ENCODE results near the gene RCAN3.
A peak's percentile ranks its signal among the peaks of the same experiment; 100 is the strongest.
"Not testable (repeated sequence)": the region's sequence is repeated elsewhere in the genome, so short reads cannot be mapped to it uniquely, and the experiment has no call there.

The RCAN3 gene

DNA sequence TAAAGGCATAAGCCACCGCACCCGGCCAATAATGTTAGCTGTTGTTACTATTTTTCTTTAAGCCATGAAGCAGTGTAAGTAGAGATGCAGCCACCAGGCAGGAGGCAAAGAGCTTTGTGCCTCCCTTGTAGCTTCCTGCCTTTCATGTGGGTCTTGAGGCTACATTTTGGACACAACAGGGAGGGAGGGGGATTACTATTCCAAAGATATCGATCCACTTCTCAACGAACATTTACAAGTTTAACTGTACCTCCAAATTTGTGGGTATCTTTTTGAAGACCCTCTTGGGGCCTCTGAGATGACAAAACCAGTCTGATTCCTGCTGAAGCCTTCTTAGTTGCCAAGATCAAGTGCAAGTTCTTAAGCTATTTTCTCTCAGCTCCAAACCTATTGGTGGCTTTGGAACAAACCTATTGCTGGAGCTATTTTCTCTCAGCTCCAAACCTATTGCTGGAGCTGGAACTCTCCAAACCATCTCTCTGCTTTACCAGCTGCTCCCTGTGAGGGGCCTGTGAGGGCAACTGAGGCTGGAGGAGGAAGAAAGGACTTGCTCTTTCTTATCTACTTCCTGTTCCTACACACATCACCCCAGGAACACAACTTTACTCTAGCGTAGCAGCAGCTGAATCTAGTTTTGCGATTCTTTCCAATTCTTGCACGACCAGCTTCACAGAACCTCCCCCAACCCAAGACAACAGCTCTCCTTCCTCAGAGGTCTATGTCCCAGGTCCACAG, 16.1 kb upstream of the RCAN3 start:
- no peak for DNase-seq (ENCODE audit: low spot score)

DNA sequence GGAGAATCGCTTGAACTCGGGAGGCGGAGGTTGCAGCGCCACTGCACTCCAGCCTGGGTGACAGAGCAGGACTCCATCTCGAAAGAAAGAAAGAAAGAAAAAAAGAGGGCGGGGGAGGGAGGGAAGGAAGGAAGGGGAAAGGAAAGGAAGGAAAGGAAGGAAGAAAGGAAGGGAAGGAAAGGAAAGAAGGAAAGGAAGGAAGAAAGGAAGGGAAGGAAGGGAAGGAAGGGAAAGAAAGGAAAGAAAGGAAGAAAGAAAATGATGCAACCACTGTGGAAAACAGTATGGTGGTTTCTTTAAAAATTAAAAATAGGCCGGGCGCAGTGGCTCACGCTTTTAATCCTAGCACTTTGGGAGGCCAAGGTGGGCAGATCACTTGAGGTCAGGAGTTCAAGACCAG, 15.2 kb upstream of the RCAN3 start:
- DNase-seq (ENCODE audit: low spot score), result no peak

DNA sequence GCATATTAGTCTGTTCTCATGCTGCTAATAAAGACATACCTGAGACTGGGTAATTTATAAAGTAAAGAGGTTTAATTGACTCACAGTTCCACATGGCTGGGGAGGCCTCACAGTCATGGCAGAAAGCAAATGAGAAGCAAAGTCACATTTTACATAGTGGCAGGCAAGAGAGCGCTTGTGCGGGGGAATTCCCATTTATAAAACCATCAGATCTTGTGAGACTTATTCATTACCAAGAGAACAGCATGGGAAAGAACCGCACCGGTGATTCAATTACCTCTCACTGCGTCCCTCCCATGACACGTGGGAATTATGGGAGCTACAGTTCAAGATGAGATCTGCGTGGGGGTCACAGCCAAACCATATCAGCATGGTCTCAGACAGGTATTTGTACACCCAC, 14.5 kb upstream of the RCAN3 start:
- not testable (repeated sequence) for DNase-seq (ENCODE audit: low spot score)

DNA sequence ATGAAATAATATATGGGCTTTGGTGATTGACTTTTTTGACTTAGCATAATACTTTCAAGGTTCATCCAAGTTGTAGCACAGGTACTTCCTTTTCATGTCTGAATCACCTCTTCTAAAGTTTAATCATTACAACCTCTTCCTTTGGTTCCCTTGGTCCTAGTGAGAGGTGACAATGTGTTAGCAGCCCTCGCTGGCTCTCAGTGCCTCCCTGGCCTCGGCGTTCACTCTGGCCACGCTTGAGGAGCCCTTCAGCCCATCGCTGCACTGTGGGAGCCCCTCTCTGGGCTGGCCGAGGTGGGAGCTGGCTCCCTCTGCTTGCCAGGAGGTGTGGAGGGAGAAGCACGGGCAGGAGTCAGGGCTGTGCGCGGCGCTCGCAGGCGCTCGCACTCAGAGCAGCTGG, 13.0 kb upstream of the RCAN3 start:
- no peak for DNase-seq (ENCODE audit: low spot score)

DNA sequence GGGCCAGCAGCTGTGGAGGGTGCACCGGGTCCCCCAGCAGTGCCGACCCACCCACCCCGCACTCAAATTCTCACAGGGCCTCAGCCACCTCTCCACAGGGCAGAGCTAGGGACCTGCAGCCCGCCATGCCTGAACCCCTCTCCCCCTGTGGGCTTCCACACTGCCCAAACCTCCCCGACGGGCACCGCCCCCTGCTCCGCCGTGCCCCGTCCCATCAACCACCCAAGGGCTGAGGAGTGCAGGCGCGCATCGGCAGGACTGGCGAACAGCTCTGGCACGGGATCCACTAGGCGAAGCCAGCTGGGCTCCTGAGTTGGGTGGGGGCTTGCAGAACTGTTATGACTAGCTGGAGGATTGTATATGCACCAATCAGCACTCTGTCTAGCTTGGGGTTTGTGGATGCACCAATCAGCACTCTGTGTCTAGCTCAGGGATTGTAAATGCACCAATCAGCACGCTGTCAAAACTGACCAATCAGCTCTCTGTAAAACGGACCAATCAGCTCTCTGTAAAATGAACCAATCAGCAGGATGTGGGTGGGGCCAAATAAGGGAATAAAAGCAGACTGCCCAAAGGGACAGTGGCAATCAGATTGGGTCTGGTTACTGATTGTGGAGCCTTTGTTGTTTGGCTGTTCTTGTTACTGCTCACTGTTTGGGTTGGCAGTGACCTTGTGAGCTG, 12.4 kb upstream of the RCAN3 start:
- no peak for DNase-seq (ENCODE audit: low spot score)

DNA sequence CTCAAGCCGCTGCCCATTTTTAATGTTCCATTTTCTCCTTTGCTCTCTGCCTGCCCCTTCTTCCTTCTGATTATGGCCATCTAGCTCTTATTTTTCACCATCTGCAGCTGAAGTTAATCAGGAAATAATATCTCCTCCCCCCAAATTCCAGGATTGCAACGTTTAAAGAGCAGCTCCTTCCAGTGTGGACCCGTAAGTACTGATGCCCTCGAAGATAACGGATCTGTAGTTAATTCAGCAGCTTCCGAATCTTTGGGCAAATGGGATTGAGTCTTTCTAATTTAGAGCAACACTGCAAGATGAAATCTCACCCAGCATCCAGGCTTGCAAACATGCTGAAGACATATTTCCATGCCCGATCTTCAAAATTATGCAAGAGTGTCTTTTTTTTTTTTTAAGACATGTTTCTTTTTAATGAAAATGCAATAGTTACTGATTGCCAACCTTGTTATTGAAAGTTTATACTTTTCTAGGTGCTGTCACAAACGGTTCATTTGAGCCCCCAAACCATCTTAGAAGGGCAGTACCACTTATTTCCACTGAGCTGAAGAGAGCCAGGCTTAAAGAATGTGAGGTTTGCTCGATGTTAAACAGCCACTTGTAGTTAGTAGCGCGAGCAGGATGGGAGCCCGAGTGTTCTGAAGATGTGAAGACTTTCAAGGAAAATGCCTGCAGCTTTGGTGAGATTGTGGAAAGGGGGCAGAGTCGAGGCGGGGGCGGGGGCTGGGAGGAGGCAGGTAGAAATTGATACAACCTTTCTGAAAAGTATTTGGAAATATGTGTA, 10.9 kb upstream of the RCAN3 start:
- DNase-seq (ENCODE audit: low spot score), result no peak

DNA sequence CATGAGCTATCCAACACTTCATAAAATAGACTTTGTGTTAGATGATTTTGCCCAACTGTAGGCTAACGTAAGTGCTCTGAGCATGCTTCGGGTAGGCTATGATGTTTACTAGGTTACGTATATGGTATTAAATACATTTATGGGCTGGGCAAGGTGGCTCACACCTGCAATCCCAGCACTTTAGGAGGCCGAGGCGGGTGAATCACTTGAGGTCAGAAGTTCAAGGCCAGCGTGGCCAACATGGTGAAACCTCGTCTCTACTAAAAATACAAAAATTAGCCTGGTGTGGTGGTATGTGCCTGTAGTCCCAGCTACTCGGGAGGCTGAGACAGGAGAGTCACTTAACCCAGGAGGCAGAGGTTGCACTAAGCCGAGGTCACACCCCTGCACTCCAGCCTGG, 9.7 kb upstream of the RCAN3 start:
- not testable (repeated sequence) for DNase-seq (ENCODE audit: low spot score)

DNA sequence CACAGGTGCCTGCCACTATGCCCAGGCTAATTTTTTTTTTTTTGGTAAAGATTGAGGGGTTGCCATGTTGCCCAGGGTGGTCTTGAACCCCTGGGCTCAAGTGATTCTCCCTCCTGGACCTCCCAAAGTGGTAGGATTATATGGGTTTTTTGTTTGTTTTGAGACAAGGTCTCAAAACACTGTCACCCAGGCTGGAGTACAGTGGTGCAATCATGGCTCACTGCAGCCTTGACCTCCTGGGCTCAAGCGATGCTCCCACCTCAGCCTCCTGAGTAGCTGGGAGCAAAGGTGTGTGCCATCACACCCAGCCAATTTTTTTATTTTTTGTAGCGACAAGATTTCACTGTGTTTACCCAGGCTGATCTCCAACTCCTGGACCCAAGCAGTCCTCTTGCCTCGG, 8.9 kb upstream of the RCAN3 start:
- no peak for DNase-seq (ENCODE audit: low spot score)

DNA sequence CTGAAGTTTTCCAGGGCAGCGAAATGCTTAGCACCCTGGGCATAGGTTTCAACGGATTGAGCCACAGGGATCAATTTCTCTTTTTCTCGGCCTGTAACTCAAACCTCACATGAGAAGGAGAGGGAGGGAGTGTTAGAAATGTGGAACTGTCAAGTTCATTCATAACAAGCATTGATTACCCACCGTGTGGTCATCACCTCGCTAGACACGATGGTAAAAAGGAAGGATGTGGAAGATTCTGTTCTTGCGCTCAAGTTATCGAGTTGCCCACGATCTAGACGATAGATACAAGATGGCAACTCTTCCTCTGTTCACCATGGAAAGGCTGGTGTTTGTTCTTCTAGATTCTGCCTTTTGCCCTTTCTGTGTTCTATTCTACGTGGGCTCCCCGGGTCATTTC, 4.0 kb upstream of the RCAN3 start:
- DNase-seq (ENCODE audit: low spot score), result no peak

DNA sequence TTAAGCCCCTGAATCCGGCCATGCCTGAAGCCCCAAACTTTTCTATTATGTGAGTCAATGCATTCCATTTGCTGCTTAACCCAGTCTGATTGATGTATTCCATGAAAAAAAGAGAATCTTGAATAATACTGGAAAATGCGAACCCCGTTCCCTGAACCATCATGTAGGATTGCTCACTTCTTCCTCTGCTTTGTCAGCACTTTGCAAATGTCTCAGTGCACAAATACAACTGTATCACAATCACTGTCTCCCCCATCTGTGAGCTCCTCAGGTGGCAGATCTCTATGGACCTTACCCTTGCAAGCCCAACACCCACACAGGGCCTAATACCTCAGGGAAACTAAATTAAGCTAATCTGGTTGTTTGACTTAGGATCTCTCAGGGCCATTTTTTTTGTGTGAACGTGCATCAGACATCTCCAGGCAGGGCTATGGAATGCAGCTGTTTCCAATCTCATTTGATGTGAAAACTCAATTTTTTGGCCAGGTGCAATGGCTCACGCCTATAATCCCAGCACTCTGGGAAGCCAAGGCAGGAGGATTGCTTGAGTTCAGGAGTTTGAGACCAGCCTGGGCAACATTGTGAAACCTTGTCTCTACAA, 2.1 kb upstream of the RCAN3 start:
- no peak for DNase-seq (ENCODE audit: low spot score)

DNA sequence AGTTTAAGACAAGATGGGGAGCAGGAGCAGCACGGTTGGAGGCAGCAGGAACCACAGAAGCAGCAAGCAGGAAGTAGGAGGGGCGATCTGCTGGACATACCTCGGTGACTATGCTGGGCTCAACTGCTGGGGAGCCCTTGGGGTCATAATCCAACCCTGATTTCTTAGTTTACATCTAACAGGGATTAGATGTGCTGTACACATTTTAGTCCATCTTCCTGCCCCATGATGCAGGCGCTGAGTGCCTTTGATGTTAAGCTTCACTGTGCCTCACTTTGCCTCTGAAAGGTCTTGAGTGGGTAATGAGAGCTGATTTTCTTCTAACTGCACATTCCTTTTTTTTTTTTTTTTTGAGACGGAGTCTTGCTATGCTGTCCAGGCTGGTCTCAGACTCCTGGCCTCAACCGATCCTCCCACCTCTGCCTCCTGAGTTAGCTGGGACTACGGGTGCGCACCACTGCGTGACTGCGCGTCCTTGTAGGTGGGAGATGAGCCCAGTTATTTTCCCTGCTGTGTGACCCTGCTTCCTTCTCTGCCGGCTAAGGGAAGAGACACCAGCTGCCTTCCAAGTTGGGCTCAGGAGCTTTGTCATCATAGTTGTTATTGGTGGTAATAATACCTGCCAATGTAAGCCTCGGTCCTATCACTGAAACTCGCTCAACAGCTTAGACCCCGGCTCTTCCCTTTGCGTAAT, 1.1 kb upstream of the RCAN3 start:
- DNase-seq (ENCODE audit: low spot score), result peak; percentile 26

DNA sequence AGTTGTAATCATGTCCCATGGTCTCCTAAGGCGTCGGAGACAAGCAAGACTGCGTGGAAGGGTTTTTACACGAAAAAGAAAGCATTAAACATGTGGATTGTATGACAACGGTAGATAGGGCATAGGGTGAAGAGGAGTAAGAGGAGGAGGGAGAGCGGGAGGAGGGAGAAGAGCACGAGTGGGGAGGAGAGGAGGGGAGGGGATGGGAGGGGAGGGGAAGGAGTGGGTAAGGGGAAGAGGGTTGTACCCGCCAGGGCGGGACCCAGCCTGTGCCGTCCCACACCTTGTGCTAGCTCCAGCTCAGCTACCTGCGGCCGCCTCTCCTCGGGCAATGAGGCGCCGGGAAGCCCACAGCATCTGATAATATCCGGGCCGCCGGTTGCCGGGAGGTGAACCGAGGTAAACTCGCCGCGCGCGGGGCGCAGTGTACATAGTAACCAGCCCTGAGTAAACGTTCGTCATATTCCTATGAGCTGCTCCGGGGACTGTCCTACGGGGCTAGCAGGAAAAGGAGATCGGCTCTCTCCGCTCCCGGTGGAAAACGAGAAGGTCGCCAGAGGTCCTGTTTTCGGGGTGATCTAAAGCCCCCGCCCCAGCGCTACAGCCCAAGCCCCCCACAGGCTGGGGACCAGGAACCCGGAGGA, 449 bp upstream of the RCAN3 start:
- DNase-seq (ENCODE audit: low spot score), result peak; percentile 35

DNA sequence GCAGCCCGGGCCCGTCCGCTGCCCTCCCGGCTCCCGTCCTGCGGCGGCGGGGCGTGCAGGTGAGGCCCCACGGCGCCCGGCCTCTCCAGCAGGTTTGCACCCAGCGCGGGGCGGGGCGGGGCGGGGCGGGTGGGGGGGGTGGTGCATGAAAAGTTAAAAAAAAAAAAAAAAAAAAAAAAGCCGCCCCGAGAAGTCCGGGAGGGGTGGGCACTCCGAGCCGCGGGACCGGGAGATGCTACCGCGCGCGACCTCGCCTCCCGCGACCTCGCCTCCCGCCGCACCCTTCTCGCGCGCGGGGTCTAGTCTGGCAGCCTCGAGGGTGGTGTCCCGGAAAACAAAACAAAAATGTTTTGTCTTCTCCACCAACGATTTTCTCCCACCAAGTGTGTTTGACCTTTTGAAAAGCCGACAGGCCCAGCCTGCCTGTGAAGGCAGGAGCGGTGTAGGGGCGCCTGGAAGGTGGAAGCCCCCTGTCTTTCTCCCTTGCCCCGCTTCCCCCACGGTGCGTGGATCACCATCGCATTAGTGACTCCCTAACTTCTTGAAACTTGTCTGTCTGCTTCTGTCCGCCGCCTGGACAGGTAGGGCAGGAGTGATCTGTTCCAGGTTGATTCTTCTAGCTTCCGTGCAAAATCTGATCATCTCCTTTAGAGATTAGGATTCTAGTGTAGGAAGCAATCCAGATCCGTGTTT, 569 bp downstream of the RCAN3 start:
- peak; percentile 24 for DNase-seq (ENCODE audit: low spot score)

DNA sequence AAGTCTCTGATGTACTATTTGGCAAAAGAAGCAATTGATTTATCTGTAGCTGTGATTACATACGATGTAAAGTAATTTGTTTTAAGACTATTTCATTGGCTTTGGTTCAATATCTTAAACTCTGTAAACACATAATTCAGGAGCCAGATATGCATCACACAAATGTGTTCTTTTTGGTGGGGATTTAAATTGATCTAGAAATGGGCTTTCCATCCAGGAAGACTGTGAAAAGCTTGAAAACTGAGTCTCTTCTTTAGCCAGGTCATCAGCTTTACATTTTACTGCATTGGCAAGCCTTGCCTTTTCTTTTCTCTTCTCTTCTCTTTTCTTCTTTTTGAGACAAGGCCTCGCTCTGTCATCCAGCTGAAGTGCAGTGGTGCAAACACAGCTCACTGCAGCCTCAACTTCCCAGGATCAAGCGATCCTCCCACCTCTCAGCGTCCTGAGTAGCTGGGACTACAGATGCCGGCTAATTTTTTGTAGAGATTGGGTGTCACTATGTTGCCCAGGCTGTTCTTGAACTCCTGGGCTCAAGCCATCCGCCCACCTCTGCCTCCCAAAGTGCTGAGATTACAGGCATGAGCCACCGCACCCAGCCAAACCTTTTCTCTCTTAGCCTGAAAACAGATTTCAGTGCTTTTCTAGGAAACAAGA, 1.4 kb downstream of the RCAN3 start:
- peak; percentile 29 for DNase-seq (ENCODE audit: low spot score)

DNA sequence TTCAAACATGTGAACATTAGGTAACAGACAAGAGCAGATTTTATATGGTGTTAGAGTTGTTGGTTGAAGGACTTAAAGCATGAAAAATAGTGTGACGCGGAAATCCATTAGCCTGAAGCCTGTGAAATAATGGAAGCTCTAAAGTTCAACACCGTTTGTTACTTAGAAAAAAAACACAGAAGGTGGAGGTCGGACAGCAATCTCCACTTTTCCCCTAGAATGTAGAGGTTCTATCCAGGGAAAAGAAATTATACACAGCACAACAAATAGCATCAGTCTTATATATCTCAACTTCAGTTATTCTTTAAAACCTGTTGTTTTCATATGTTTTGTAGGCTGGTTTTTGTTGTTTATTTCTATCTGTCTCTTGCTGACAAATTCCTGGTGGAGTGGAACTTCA, 1.9 kb downstream of the RCAN3 start:
- no peak for DNase-seq (ENCODE audit: low spot score)

DNA sequence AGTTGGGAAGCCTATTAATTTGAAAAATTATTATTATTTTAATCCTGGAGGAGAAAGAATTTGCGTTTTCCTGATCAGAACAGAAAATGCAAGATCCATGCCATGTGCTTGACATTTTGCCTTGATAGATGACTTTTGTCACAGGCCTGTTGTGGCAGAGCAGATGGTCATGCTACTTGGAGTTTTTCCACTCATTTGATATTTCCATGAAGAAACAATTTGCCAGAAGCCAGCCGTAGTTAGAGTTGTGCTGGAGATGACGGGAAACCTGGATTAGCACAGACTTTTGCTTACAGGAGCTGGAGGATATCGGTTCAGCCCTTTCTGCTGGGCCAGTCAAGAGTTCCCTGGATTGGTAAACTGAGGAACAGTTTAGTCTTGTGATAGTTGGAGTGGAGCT, 3.2 kb downstream of the RCAN3 start:
- peak; percentile 59 for DNase-seq (ENCODE audit: low spot score)

DNA sequence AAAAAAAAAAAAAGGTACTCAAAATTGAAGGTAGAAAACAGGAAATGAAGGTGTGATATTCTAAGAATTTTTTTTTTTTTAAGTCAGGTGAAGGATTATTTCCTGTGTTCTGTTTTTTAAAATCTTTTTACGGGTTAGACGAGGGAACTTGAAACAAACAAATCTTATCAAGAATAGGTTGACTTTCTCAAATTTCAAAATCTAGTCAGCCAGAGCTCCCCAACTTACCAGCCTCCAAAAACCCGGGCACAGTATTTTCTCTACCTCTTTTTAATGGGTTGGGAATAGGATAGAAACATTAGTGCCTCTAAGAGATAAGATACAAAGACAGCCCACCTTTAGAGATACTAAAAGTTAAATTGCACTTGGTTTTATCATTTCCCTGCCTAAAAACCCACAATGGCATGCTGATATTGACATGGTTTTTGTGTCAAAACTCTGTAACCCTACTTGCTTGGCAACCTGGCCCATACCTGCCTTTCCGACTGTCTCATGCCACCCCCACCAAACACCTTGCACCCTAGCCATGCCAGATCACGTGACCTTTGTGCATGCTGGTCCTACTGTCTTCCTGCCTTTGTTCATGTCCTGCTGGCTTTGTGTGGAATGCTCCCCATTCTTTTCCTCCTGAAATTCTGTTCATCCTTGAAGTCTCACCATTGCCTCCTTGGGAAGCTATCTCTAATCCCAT, 4.2 kb downstream of the RCAN3 start:
- DNase-seq (ENCODE audit: low spot score), result no peak

DNA sequence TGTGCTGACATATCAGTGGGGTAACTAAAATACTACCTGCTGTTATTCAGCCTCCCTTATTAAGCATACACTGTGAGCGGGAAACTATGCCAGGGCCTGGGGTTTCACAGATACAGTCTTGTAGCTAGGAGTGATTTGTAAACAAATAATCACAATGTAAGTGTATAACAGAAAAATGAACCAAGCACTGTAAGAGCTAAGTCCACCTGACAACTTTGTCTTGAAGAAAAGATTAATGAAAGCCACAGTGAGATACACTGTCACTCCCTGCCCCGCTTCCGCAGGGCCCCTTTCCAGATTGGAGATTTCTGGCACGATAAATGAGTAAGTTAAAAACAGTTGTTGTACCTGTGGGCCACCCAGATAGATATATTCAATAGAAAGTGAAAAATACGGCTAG, 4.8 kb downstream of the RCAN3 start:
- no peak for DNase-seq (ENCODE audit: low spot score)

DNA sequence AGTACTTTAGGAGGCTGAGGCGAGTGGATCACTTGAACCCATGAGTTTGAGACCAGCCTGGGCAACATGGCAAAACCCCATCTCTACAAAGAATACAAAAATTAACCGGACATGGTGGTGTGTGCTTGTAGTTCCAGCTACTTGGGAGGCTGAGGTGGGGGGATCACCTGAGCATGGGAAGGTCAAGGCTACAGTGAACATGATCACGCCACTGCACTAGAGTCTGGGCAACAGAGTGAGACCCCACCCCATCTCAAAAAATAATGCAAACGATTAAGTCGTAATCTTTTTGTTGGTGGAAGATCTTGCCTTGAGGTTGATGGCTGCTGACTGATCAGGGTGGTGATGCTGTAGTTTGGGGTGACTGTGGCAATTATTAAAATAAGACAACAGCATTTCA, 6.3 kb downstream of the RCAN3 start:
- DNase-seq (ENCODE audit: low spot score), result no peak

DNA sequence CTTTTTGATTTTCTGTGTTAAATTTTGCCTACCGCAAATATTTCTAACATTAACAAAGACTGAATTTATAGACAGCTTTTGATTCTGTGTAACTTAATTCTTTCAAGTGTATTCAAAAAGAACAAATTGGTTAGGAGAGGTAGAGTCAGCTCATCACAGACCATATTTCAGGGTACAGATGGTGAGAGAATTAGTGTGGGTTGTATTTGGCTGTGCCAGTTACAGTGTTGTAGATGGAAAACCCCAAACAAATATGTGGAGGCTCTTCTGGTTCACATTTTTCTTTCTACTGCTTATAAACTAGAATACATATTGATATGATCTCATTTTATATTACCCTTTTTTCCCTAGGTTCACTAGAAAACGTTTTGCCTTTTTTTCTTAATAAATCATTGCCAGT, 11.1 kb downstream of the RCAN3 start:
- DNase-seq (ENCODE audit: low spot score), result no peak

Measured in globus pallidus (tissue), 1 donor.